NCI-H748 treated with DMSO at 0.1 percent for 48 hours (cell line): ENCODE results near the gene GPR12.
"Not testable (repeated sequence)": the region's sequence is repeated elsewhere in the genome, so short reads cannot be mapped to it uniquely, and the experiment has no call there.

Source experiments
- DNase-seq: peaks from one replicate; lab custom pipeline; 2025; lab: John Stamatoyannopoulos, UW

The GPR12 gene

DNA sequence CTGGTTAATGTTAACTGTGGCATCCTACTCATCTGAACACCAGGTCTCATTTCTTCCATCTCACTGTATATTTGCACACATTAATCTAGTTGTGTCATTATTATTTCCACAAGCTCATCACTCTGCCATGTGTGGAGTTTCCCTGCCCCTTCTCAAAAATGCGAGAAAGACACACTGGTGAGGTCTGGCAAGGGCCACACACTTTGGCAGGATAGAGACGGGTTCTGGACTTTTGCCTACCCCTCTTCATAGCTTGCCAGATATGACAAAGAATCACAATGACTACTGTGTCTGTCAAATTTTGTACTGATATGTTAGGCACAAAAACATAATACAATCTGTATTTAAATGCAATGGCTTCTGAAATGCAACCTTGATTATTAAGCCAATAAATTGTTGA is 12.9 kb downstream of the GPR12 start:
- no peak for DNase-seq

DNA sequence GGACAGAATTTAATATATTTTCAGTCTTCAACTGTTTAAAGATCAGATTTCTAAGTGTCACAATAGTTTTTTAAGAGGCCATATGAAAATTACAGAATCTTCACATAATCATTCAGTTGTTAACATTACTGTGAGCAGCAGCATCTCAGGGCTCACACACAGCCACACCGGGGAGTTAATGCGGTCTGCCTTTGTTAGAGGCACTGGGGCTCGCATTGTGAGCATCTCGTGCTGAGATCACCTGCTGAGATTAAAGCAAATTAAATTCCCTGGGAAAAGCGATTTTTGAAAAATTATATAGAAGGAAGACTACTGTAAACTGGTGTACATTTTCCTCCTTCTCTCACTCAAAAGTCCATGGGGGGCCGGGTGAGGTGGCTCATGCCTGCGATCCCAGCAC is 16.6 kb downstream of the GPR12 start:
- DNase-seq, result no peak

DNA sequence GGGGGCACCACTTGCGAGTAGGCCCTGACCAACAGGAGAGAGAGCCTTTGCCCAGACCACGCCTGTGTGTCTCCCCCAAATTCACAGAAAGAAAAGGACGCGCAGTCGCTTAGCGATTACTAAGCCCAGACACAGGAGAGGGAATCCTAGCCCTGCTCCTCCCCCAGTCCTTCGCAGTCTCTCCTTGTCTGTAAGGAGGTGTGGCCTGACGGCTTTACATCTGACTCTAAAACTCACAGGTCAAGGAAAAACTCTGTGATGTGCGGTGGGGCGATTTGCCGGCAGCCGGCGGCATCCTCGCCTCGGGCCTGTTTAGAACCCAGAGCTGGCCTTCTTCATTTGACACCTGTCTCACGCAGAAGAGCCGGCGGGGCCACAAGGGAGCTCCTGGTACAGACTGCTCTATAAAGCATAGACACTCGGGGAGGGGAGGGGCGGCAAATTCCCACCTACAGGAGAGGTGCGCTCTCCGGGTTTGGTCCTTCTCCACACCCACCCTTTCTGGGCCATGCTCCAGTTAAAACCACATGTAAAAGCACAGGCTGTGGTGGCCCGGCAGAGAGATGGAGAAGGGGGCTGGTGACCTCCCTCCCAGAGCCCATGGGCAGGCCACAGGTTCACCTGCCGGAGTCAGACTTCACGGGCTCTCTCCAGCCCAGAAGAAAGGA is 17.8 kb downstream of the GPR12 start:
- no peak for DNase-seq

DNA sequence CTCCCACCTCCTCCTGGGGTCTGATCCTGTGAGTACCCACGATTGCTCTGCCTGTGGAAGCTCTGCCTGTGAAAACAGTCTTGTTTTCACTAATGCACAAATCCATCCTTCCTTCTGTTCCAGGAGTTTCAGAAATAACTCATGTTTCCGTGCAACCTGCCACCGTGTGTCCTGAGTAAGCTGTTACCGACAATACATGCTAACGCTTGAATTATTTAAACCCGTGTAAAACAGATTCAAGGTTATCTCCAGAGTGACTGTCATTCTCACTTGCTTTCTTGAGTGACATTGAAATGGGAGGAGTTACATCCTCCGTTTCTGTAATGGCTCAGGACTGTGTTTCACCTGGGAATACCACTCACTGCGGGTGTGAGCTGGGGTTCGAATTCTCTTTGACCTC is 24.9 kb downstream of the GPR12 start:
- DNase-seq, result no peak

DNA sequence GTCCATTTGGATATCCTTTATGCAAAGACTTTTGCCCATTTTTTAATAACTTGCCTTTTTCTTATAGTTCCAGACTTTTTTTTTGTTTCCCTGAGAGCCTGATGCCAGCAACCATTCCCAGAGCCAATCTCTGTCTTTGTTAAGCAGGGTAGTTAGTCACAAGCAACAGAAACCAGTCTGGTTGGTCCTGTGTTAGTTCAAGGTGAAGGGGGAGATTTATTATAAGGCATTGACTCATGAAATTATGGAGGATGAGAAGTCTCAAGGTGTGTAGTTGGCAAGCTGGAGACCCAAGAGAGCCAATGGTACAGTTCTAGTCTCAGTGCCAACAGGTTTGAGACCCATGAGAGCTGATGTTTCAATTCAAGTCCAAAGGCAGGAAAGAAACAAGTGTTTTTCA is 33.0 kb downstream of the GPR12 start:
- no peak for DNase-seq

DNA sequence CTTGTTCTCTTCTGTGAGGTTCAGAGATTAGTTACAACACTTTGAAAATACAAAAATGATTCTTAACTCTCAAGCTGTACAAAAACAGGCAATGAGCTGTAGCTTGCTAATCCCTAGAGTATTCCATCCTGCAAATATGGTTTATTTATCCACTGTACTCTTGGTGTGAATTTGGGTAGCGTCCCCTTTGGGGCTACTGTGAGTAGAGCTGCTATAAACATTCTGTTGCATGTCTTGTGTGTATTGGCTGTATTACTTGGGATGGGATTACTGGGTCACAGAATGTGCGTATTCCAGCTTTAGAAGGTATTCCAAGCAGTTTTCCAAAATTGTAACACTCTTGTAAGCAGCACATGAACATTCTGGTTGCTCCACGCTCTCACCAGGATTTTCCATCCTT is 33.5 kb downstream of the GPR12 start:
- no peak for DNase-seq

DNA sequence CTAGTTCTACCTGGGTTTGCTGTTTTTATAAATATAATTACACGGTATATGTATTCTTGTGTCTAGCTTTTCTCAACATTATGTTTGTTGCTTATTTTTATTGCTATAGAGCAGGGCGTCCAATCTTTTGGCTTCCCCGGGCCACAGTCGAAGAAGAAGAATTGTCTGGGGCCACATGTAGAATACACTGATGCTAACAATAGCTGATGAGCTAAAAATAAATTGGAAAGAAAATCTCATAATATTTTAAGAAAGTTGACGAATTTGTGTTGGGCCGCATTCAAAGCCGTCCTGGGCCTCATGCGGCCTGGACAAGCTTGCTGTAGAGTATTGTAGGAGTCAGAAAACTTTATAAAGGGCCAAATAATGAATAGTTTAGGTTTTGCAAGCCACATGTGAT is 33.9 kb downstream of the GPR12 start:
- DNase-seq, result no peak

DNA sequence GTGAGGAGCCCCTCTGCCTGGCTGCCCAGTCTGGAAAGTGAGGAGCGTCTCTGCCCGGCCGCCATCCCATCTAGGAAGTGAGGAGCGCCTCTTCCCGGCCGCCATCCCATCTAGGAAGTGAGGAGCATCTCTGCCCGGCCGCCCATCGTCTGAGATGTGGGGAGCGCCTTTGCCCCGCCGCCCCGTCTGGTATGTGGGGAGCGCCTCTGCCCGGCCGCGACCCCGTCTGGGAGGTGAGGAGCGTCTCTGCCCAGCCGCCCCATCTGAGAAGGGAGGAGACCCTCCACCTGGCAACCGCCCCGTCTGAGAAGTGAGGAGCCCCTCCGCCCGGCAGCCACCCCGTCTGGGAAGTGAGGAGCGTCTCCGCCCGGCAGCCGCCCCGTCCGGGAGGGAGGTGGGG is 37.0 kb downstream of the GPR12 start:
- not testable (repeated sequence) for DNase-seq

DNA sequence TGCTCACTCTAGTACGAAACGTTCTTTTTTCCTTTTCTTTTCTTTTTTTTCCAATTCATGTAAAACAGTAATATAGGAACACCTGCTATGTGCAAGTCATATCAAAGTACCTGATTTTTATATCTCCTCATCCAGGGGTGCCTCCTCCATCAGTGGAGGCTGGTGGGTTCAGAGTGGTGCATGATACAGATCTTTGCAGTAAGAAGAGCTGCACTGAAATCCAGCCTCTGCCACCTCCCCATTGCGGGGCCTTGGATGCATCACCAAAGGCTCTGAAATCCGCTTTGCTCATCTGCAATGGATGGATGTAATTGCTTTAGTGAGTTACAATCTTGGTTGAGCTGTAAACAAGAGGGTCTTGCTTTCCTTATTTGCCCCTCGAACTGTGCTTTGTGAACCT is 38.3 kb downstream of the GPR12 start:
- no peak for DNase-seq

DNA sequence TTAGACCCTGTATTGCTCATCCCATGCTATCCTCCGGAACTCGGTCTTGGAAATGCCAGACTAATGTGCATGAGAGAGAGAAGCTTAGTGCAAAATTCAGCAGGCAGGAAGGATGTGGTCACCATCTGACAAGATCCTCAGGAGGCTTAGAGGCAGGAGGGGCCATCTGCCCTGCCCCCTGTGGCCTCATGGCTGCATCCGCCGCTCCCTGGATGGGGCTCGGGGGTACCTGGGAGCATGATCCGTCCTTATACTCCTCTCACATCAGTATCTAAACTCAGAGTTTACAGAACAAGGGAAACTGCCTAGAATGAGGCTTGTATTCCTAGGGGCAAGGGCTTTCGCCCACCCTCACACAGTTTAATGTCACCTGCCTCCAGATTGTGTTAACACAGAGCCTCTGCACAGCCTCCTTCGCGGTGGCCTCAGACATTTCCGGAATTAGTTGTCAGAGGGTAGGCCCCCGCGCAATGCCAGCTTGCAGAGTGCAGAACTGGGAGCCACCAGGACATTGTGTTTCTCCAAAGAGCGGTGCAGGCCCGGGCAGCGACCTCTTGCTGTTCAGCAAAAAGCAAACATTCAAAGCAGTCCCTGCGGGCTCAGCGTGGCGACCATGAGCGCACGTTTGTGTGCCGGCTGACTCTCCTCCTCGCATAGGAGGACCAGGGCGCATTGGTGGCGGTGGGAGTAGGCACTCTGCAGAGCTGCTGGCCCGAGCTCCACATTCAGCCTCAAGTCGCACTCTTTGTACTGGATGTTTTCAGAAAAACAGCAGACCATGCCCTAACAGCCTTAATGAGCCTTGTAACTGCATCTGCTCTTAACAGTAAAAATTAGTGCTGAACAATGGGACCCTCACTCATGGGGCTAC is 39.1 kb downstream of the GPR12 start:
- peak; percentile 48 for DNase-seq

DNA sequence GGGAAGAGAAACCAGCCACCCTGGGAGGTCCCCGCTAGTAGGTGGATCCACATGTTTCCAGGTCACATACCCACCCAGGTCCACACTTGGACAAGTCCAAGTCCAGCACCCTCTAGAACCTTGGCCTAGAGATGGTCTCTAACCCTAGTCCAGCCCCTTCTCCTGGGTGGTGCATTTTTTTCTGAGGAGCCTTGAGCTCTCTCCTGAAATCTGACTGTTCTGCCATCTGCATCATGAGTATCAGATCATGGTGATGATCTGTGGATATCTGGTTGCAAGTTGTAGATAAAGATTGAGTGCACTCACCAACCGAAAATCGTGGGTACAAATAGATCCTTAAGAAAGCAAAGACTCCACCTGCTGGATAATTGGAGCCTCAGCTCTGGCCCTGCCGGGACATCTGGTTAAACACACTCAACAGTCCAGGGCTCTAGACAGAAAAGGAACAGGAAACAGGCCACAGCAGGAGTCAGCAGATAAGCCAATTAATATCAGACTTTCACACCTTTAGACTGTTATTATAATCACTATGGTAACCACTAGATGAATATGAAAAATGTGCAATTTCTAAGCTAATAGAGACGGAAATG is 41.1 kb downstream of the GPR12 start:
- peak; percentile 74 for DNase-seq

DNA sequence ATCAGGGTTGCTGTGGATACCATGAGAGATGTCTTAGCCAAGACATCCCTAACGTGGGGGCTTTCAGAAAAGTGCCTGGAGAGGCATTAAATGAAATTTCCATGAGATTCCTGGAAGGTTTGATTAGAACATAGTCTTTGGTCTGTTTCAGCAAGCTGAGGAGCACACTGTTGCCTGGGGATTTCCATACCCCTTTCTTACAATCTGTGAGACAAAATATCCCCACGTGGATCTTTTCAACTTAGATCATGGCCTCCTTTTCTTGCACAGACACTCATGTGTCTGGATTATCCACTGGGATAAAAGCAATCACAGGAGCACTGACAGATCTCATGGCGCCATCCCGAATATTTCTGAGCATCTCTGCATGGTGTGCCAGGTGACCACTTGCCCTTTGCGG is 41.7 kb downstream of the GPR12 start:
- DNase-seq, result no peak

DNA sequence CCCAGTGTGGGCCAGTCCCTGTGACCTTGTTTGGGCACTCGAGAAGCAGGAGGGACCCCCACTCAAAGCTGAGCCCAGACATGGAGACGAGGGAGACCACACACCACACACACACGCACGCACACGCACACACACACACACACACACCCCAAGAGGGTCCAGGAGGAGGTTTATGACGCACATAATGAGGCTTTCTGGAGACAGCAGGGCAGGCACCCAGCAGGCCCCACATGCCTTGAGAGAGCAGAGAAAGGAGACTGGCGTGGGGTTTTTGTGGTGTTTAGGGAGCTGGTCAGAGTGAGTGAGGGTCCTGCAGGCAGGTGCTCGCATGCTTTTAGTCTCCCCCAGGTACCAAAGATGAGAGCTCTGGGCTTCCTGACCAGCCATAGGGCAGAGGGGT is 42.4 kb downstream of the GPR12 start:
- DNase-seq, result no peak

DNA sequence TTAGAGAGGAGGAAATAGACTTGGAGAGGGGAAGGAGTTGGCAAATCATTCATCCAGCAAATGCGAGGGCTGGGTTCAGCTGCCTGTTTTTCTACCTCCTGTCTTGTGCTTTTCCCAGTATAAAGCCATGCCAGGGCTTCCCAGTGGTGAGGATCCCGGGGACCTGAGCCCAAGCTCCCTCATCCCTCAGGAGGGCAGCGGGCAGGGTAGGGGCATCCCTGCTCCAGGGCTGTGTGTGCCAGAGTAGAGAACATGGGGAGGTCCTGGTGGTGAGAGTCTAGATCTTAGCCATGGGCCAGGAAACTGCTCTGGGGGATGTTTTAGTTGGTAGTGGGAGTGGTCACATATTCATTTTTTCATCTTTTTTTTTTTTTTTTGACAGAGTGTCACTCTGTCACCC is 43.6 kb downstream of the GPR12 start:
- no peak for DNase-seq

DNA sequence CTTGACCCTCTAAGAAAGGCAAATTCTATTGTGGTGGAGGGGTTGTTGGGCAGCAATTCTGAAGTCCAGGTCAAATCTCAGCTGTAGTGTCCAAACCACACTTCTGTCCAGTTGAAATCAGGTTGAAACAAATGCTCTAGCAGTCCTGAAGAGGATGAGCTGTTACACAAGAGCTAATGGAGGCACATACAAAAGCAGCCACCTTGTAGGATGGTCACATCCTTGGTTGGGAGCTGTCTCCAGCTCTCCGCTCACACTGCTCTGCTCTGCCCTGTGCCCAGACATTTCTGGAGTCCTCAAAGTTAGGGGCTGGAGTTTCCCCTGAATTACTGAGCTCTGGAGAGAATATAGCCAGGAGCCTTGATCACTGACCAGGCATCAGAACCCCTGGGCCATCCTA is 47.2 kb downstream of the GPR12 start:
- no peak for DNase-seq

DNA sequence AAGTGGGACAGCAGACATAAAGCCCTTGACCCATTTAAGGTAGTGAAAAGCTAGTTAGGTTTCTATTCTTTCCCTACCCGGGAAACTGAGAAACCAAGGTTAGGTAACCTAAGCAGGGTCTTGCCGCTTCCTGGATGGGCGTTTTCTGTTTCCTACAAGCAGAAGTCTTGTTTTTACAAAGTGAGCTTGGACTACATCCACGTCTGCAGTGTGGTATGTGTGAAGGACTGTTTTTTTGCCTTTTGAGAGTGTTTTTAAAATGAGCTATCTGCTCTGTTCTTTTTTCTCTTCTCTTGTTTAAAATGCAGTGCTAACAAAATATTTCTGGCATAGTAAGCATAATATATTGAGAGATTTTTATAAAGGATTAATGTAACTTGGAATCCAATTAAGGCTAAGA is 49.4 kb downstream of the GPR12 start:
- no peak for DNase-seq

DNA sequence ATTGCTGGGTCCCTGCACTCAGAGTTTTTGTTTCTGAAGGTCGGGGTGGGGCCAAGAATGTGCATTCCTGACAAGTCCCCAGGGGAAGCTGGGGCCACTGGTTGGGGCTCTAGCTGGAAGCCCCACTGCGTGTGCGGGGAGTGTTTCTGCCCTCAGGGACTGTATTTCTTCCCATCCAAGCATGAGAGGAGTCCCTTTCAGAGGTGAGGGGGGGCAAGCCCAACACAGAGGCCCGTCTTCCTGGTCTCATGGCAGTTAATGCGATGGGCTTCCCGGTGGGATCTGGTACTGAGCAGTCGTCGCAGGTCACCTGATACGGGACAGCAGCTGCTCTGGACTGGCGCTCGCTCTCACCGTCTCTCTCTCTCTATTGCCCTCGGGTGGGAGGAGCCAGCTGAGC is 50.4 kb downstream of the GPR12 start:
- no peak for DNase-seq

DNA sequence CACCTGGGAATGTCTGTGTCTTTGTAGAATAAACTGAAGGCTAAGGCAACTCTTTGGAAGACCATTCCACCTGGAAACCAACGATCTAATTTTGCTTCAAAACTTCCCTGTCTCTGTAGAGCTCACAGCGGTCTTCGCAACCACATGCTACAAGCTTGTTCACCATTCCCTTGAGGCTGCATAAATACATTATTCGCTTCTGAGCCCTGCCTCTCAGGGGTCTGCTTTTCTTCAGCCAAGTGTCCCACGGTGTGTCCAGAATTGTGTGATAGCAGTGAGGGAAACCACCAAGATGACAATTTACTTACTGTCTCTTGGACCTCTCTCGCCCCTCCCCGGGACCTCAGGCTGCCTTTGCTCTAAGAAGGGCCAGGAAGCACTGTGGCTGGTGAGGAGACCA is 51.1 kb downstream of the GPR12 start:
- DNase-seq, result no peak

DNA sequence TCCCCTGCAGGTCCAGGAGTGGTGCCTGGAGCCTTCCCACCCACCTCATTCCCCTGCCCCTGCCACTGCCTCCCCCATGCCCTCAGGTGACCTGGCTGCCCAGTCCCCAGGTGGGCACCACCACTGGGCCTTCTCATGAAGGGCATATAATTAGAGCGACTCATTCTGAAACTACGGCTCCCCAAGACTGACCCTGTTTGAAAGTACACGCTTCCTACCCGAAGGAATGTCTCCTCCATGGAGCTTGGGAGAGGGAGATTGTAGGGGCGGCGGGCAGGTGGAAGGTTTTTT is 52.6 kb downstream of the GPR12 start:
- DNase-seq, result no peak

DNA sequence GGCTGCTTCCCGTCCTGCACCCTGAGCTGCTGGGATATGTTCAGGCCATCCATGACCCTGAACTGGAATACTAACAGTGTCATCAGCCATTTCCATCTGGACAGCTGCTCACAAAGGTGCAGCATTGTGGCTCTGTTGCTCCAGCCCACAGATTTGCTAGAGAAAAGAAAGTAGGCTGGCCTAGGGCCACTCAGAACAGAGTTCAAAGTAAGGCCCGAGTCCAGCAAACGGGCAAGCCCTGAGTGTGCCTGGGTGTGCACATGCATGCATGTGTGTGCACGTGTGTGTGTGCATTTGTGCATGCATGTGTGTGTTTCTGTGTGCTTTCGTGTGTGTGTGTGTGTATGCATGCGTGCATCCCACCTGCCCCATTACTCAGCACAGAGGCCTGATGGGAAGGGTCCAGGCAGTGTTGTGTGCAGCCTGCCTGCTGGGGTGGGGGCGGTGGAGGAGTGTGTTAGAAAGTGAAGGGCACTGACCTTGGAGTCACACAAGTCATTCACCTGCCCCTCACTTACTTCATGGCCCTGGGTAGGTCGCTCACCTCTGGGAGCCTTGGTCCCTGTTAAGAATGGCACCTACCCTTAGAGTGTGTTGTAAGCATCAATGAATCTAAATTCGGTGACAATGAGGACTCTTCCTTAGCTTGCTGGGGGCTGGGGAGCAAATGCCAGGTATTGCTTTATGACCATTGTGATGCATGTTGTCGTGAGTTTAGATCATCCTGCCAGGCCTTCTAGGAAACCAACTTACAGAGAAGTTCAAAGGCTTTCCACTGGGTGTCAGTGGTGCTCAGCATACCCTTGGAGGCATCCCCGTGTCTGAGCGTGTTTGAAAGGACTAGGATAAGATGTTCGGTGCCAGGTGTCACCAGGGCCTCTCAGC is 53.2 kb downstream of the GPR12 start:
- peak; percentile 91 for DNase-seq

DNA sequence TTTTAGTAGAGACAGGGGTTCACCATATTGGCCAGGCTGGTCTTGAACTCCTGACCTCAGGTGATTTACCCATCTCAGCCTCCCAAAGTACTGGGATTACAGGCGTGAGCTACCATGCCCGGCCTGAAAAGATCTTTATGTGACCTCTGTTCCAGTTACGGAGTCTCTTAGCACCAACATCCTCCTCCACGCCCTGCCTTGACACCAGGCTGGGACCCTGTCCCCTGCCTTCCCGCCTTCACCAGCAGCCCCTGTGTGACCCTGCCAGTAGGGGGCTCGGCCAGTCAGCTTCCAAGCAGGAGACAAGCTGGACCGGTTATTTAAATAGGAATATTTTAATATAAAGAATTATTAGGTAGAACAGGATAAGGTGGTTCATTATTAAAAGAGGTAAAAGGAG is 54.2 kb downstream of the GPR12 start:
- DNase-seq, result no peak

DNA sequence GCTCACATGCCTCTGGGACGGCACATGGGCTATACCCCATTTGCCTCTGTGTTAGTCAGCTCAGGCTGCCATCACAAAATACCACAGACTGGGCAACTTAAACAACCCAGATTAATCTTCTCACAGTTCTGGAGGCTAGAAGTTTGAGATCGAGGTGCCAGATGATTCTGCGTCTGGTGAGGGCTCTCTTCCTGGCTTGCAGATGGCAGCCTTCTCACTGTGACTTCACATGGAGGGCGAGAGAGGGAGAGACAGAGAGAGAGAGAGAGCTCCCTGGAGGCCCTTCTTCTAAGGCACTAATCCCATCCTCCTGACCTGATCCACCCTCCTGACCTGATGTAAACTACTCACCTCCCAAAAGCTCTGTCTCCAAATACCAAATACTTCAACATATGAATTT is 55.0 kb downstream of the GPR12 start:
- DNase-seq, result no peak
